K562 (cell line): ENCODE results near the gene RTF2. TPM values are rescaled to one million over a fixed set of nuclear protein-coding genes. Genes with fewer than 3 reads are reported as not detected.

Experiments
- HNRNPL ChIP-seq: fragments of 200-400 bp; formaldehyde crosslinking; IDR thresholded peaks from 2 replicates; pipeline ENCODE4 v1.6.1; 2017; ENCODE audit warnings: low read depth, mild to moderate bottlenecking, low read length
- MNT ChIP-seq, 2 experiments: fragments of 450-650 bp; conservative IDR thresholded peaks; 2 replicates each; pipeline ENCODE4 v1.6.1; 2017; ENCODE audit warnings: mild to moderate bottlenecking in 2 of 2, moderate library complexity in 2 of 2
- MYC ChIP-seq, 2 experiments: fragments of 250-450 bp in 1 of 2; sonication (Bioruptor Pico) in 1 of 2; IDR thresholded peaks; 2 replicates each; pipeline versions ENCODE4 v1.5.1 to v1.6.1; 2012 to 2021; ENCODE audit warnings: low read depth in 2 of 2, borderline replicate concordance in 1 of 2, improper control_type of control experiment in 1 of 2, low read length in 1 of 2, mild to moderate bottlenecking in 1 of 2, moderate library complexity in 1 of 2
- POU5F1 ChIP-seq: fragments of 150-350 bp; IDR thresholded peaks from 2 replicates; pipeline ENCODE4 v1.6.1; 2014; ENCODE audit warnings: borderline replicate concordance, low read length, low read depth, mild to moderate bottlenecking; ENCODE audit not compliant: partially characterized antibody
- RBM14 ChIP-seq: fragments of 200-400 bp; formaldehyde crosslinking; IDR thresholded peaks from 2 replicates; pipeline ENCODE4 v1.6.1; 2018; ENCODE audit warnings: low read depth, mild to moderate bottlenecking, low read length, moderate library complexity, borderline replicate concordance; ENCODE audit not compliant: insufficient read depth
- REST ChIP-seq, 2 experiments: fragments of 450-650 bp; formaldehyde crosslinking in 1 of 2; IDR thresholded peaks; 2 replicates each; pipeline versions ENCODE4 v1.4.0 to v1.6.1; 2014 to 2020; ENCODE audit warnings: mild to moderate bottlenecking in 2 of 2, borderline replicate concordance in 1 of 2, low read depth in 1 of 2
- polyA plus RNA-seq, 8 experiments: library from polyadenylated mRNA; depleted of rRNA in 4 of 8; stranded (reverse) in 5 of 8; unstranded in 3 of 8; fragments of >200 nt; fragmentation: Nextera tagmentation in 2 of 8; fragmentation: Illumina TruSeq in 1 of 8; extraction: Ambion mirVana in 2 of 8; extraction: Trizol in 1 of 8; gene quantifications; 2 replicates each; pipeline versions ENCODE4 v1.2.1 to v1.2.3, GENCODE V29; 2011 to 2014; ENCODE audit warnings: inconsistent platforms in 1 of 8, missing spikeins in 1 of 8
- total RNA-seq, 7 experiments: library from RNA; depleted of rRNA in 6 of 7; stranded (reverse); fragments of >200 nt in 6 of 7; fragmentation: Illumina TruSeq in 2 of 7; extraction: Trizol in 2 of 7; gene quantifications; 2 replicates each; pipeline versions ENCODE4 v1.2.1 to v1.2.3, GENCODE V29; 2011 to 2021; ENCODE audit warnings: low replicate concordance in 1 of 7

The RTF2 gene
- total and polyA plus RNA-seq, 9 of the 15 experiments (the other 6 are each of a cell fraction or from before 2014, with no cell fraction given), result 67.0 to 177 (median 84.9) TPM

GRCh38 chr20:56422824-56423189 is 45.6 kb upstream of the RTF2 start (continued):
- TF ChIP-seq REST (IDR thresholded peaks at IDR 0.05; ENCODE audit: borderline replicate concordance) (no peak), REST (CRISPR knock-in tag; IDR thresholded peaks at IDR 0.05; ENCODE audit: low read depth) (no peak), POU5F1 (no peak), RBM14 (no peak), HNRNPL (no peak), MYC (IDR thresholded peaks at IDR 0.05; ENCODE audit: low read depth, low read length) (no peak; the same call in 1 of the 2 replicates), MYC (CRISPR knock-in tag; IDR thresholded peaks at IDR 0.05; ENCODE audit: borderline replicate concordance, low read depth) (no peak), MNT (conservative IDR thresholded peaks at IDR 0.05) (0 out of 4 replicates have a peak, but pooled peaks of 1 of the 2 experiments have one; percentile 7)
